Measurements from ENCODE around the gene SLC35D3.
A peak's percentile ranks its signal among the peaks of the same experiment; 100 is the strongest.
"Not testable (repeated sequence)": the region's sequence is repeated elsewhere in the genome, so short reads cannot be mapped to it uniquely, and the experiment has no call there.

The SLC35D3 gene

GRCh38 chr6:136923116-136923953 lies 1.2 kb downstream of the SLC35D3 start:
- DNase-seq = no peak

GRCh38 chr6:136923954-136924673 lies 2.0 kb downstream of the SLC35D3 start:
- DNase-seq = no peak

GRCh38 chr6:136926383-136926782 lies 4.3 kb downstream of the SLC35D3 start:
- DNase-seq = no peak

GRCh38 chr6:136927292-136927691 lies 5.2 kb downstream of the SLC35D3 start:
- no peak for DNase-seq

GRCh38 chr6:136930528-136930927 lies 8.4 kb downstream of the SLC35D3 start:
- DNase-seq = no peak

GRCh38 chr6:136932599-136932998 lies 10.5 kb downstream of the SLC35D3 start:
- no peak for DNase-seq

- no peak for DNase-seq
Measured at GRCh38 chr6:136945072-136945471, 23.0 kb downstream of the SLC35D3 start.

- DNase-seq = no peak
Measured at GRCh38 chr6:136945711-136946121, 23.6 kb downstream of the SLC35D3 start.

- no peak for DNase-seq
Measured at GRCh38 chr6:136947037-136947436, 24.9 kb downstream of the SLC35D3 start.

GRCh38 chr6:136949957-136950356 lies 27.9 kb downstream of the SLC35D3 start:
- DNase-seq = not testable (repeated sequence)

- no peak for DNase-seq
Measured at GRCh38 chr6:136950436-136951126, 28.5 kb downstream of the SLC35D3 start.

GRCh38 chr6:136952714-136953260 lies 30.7 kb downstream of the SLC35D3 start:
- no peak for DNase-seq

- DNase-seq = no peak
Measured at GRCh38 chr6:136955123-136955522, 33.0 kb downstream of the SLC35D3 start.

GRCh38 chr6:136956590-136957544 lies 34.8 kb downstream of the SLC35D3 start:
- DNase-seq = peak; percentile 71

- no peak for DNase-seq
Measured at GRCh38 chr6:136958168-136958567, 36.1 kb downstream of the SLC35D3 start.

GRCh38 chr6:136959471-136959891 lies 37.4 kb downstream of the SLC35D3 start:
- DNase-seq = no peak

GRCh38 chr6:136959935-136960334 lies 37.8 kb downstream of the SLC35D3 start:
- not testable (repeated sequence) for DNase-seq

GRCh38 chr6:136960781-136961180 lies 38.7 kb downstream of the SLC35D3 start:
- DNase-seq = no peak

GRCh38 chr6:136961848-136962247 lies 39.7 kb downstream of the SLC35D3 start:
- DNase-seq = no peak

- DNase-seq = peak; percentile 85
Measured at GRCh38 chr6:136962661-136963060, 40.6 kb downstream of the SLC35D3 start.

- DNase-seq = no peak
Measured at GRCh38 chr6:136963259-136963658, 41.2 kb downstream of the SLC35D3 start.

GRCh38 chr6:136964398-136964797 lies 42.3 kb downstream of the SLC35D3 start:
- DNase-seq = no peak
